Hindlimb muscle (tissue), 1 donor: Measurements from ENCODE around the gene BTBD9. TPM values are rescaled to one million over a fixed set of nuclear protein-coding genes. Genes with fewer than 3 reads are reported as not detected.
"Not testable (repeated sequence)": the region's sequence is repeated elsewhere in the genome, so short reads cannot be mapped to it uniquely, and the experiment has no call there.

Experiments
- DNase-seq: peaks from one replicate; pipeline ENCODE4 v3.0.0-alpha.2; 2013
- polyA plus RNA-seq: library from polyadenylated mRNA; unstranded; fragments of 120-200 nt; gene quantifications from one replicate; pipeline ENCODE4 v1.2.1, GENCODE V29; 2013; ENCODE audit not compliant: insufficient read length

BTBD9 gene
- polyA plus RNA-seq, 1 donor: 8.1 TPM

DNA sequence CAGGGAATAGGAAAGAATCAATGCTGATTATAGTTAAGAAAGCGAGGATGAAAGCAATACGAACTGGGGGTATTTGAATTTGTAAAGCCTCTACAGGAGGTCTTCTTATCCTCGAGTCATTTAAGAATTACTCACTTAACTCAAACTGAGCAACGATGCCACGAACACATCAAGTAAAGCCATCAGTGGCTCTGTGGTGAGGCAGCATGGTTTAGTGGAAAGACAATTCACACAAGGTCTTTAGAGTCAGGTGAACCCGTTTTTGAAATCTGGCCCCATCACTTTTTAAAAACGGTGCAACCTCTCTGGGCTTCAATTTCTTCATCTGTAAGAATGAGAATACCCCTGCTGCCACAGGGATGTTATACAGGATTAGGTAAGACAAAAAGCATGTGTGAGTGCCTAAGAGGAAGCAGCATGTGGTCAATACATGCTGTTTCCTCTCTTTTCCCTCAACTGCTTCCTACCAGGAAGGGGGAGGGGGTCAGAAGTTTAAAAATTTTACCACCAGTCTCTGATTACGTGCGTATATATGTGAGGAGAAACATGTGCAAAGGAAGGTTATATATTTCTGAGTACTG, 162.0 kb downstream of the BTBD9 start:
- no peak for DNase-seq

DNA sequence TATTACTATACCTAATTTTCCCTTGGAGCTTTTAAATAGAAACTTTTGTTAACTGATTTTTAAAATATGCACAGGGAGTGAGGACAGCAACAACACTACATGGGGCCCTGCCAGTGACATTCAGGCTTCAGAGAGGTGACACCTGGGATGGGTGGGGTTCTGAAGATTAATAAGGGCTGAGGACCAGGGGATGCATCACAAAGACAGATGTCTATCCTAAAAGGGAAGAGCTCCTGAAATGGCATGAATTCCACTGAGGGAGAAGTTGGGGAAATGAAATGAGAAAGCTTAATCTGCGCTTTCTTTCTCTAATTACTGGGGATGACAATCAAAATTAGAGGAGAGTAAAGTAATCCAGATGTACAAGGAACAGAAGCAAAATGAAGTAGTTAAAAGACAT, 162.8 kb downstream of the BTBD9 start:
- DNase-seq: no peak

DNA sequence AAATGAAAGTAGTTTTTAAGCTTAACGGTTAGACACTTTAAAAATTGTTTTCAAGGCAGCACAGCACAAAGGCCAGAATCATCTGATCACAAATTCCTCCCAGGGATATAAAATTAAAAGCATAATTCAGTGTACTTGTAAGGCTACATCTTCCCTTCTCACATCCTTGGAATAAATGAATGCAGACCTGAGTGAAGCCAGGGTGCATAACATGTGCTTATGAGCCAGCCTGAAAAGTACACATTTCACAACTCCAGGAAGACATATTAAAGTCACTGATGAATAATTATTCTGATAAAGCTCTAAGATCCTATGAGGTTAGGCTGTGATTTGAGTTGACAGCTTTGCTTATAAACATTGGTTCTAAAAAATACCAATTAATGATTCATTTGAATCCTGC, 163.6 kb downstream of the BTBD9 start:
- DNase-seq: no peak

DNA sequence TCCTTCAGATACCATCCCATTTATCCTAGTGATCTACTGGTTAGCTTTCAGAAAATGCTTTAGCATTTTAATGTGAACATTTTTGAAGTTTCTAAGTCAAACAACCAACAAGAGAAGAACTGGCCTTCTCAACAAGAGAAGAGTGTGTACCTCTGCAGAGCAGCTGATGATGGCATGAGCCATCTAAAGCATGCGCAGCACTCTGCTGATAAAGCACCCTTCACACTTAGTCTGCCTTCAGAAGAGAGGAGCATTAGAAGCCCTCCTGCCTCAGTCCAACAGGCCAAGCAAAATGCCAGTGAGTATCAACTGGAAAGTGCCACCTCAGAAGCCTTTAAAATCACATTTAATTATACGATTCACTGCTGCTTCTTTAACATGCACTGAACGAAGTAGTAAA, 169.2 kb downstream of the BTBD9 start:
- no peak for DNase-seq

- no peak for DNase-seq
Measured at GRCh38 chr6:38467566-38467965, 172.2 kb downstream of the BTBD9 start.

DNA sequence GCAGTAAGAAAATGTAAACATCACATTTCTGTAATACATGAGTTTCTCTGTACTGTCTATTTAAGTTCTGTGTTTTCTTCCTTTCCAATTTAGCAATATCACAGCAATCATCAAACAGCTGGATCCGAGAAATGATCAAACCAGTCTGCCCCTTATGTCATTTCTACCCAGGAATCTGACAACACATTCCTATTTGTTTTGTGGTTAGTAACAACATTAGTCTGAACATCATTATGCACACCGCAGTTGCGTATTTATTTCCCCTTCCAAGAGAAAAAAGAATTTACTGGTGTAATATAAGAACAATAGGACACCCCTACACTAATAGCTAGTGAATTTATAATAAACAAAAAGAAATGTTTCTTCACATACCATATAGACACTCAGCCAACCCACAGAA, 179.5 kb downstream of the BTBD9 start:
- no peak for DNase-seq

DNA sequence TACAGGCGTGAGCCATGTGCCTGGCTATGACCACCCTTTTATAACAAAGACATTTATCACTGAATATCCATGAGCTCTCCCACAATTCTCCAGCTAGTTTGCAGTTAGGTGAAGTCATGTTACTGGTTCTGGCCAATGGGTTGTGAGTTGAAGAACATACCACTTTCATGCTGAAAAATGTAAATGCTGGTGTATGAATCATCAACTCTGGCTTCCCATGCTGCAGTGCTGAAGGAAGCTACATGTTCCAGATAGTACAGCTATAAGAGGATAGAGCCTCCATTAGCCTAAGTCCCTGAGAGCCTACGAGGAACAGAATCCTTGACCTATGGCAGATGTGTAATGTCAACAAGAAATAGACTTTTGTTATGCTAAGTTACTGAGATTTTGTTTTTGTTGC, 180.4 kb downstream of the BTBD9 start:
- no peak for DNase-seq

DNA sequence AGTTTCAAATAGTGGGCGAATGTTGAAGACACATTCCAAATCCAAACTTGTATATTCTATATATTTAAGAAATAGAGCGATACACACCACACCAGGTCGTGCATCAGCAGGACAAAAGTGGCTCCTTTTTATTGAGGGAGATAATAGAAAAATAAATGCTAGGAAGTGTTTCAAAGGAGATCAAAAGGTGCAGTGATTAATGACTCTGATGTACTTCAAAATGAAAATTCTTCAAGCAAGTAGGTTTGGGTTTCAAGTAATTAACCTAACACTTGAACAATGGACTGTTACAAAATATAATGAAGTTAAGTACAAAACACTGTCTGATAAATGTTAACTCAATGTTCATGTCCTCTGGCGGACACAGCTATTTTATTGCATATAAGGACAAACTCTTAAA, 185.9 kb downstream of the BTBD9 start:
- no peak for DNase-seq

DNA sequence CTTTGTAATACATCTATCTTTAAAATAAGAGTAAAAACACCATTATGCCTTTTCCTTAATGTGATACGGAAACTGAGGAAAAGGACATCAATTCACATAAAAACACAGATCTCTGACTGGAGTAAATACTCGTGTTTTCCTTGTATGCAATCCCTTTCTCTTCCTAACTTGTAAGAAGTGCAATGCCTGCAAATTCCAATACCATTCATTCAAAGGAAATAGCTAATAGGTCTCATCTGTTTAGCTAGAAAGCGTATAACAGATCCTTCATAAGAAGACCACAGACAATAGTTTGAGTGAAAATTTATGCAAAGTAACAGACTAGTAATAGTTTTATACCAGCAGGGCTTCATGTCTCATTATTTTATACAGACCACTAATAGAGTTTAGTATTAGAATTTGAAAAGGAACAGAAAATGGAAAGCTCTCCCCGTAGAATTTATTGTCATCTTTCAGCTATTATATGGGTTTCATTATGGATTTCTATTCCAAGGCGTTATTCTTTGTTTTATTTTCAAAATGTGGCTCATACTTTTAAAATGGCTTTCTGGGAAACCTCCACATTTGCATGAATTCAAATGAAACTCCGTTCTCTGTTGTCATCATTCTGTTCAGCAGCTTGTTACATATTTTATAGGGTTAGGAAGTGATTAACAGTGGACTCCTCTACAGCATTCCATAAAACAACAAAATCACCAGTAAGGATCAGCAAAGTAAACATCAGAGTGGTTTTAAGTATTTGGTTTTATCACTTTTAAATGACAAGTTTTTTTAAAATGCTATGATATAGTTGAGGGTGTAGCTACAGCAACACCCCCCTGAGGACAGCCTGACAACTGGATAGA, 186.7 kb downstream of the BTBD9 start:
- no peak for DNase-seq

DNA sequence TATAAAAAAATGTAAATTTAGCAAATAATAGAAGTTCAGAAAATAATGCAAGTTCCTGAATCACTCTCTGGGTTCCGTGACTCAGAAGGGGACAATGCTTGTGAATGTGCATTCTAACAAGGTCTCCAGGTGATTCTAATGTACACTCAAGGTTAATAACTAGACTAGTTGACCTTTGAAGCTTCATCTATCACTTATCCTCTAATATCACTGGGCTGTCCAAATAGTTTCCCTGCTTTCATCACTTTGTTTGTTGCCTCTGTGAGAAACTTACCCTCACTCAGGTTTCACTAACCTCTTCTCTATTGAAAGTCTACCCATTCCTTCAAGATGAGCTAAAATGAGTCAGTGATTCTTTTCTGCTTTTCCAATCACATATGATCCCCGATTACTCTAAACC, 189.0 kb downstream of the BTBD9 start:
- DNase-seq: no peak

DNA sequence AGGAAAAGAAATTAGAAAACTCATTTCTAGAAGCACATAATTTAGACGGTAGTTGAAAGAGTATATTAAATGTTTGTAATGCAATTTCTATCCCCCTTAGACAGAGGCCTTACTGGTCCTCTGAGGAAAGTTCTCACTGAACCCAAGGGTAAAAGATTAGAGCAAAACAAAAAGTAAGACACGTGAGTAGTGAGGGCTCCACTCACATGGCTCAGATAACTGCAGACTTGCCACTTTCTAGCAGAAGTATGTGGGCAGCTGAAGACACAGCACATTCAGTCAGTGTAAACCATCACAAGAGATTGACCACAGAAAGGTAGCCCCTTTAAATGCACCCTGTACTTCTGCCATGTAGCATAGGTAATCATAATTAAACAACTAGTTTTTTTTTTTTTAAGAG, 193.8 kb downstream of the BTBD9 start:
- no peak for DNase-seq

GRCh38 chr6:38445336-38445735, 194.4 kb downstream of the BTBD9 start:
- no peak for DNase-seq

DNA sequence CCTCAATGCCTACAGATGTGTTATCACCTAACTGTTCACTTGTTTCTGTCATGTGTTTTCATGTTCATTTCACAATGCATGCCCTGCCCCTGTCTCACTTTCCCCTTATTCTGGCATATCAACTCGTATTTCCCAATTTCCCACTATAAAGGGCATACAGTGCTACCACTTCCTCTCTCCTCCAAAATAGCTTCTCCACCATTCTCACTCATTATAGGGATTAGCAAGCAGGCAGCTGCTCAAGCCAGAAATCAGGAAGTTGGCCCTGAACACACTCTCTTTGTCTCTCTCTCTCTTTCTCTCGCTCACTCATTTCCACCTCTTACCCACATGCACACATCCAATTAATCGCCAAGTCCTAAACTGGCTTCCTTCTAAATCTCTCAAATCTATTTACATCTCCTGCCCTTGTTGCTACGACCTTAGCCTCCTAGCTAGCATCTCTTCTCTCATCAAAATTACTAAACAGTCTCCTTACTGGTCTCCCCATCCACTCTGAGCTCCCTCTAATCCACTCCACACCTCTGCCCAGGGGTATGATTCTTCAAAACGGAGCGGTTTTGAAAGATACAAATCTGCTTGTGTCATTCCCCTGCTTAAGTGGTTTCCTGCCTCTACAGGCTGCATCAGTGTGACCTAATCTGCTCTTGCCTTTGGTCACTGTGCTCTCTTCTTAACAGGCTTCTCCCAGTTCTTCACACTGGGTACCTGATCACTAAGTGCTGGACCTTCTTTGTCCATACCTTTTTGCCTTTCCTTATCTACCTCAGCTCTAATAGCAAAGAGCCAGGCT, 196.2 kb downstream of the BTBD9 start:
- DNase-seq: no peak

- DNase-seq: no peak
Measured at GRCh38 chr6:38438097-38438496, 201.6 kb downstream of the BTBD9 start.

DNA sequence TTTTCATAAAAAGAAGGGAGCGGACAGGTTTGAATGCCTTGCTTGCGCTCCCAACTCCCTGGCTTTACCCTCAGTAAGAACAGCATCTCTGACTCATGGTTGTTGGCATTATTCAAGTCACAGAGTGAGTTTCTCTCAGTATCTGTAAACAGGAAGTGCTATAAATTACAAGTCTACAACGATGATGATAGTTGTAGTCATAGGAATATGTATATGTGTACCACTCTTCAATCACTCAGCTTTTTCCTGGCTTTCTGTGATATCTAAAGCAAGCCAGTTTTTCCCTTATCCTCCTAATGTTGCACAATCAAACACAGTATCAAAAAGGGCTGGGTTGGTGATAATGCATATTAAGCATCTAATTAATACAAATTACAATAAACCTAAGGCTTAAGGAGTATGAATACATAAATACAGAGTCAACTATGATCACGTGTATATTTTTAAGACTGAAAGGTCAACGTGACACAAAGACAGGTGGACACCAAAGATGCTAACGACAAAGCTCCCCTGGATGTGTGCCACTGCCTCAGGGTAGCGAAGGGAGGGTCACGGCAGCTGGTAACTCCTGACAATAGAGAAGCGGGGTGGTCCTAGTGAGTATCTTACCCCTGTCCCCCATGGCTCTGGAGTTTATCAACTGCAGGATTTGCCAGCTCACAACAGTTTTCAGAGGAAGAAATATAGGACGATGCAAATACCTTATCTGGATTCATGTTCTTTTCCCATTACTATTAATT, 202.8 kb downstream of the BTBD9 start:
- no peak for DNase-seq

- no peak for DNase-seq
Measured at GRCh38 chr6:38435330-38435729, 204.4 kb downstream of the BTBD9 start.

- DNase-seq: no peak
Measured at GRCh38 chr6:38434051-38434450, 205.7 kb downstream of the BTBD9 start.

GRCh38 chr6:38432479-38432878, 207.2 kb downstream of the BTBD9 start:
- DNase-seq: no peak

DNA sequence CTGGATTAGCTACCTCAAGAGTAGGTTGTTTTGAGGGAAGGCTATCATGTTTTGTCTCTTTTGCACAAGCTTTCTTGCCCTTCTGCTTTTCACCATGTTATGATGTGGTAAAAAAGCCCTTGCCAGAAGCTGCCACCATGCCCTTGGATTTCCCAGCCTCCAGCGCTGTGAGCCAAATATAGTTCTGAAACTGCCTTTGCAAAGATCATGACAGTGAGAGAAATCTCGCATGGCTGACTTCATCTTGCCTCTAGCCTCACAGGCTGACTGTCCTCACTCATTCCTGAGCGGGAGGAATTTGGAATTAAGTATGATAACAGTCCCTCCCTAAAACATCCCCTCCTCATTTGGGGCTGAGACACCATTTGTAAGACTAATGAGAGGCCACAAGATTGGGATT, 207.7 kb downstream of the BTBD9 start:
- DNase-seq: no peak

DNA sequence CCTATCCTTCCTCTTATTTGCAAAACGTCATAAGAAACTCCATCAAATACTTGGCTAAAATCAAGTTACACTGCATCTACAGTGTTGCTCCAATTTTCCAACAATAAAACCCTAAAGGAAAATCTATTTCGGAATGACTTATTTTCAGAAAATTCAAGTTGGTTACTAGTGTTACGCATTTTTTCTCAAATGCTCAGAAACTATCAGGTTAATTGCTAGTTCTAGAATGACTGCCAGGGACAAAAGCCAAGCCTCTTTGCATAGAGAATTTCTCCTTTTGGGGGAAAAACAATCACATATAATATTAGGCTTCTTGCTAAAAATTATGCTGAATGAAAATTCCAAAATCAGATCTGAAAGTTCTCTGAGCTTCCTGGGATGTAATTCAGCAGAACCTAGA, 210.2 kb downstream of the BTBD9 start:
- peak; percentile 32 for DNase-seq

GRCh38 chr6:38427492-38428210, 212.1 kb downstream of the BTBD9 start:
- no peak for DNase-seq

- DNase-seq: not testable (repeated sequence)
Measured at GRCh38 chr6:38425788-38426488, 213.8 kb downstream of the BTBD9 start.
